HepG2 (cell line): Measurements from ENCODE around the gene PALM3. TPM values are rescaled to one million over a fixed set of nuclear protein-coding genes. Genes with fewer than 3 reads are reported as not detected.

Experiments used
- MEIS2 ChIP-seq: sonication (generic); formaldehyde crosslinking; IDR thresholded peaks from 2 replicates; pipeline ENCODE4 v1.9.0; 2021; ENCODE audit warnings: mild to moderate bottlenecking, missing genetic modification reagents
- SCMH1 ChIP-seq: sonication (generic); formaldehyde crosslinking; IDR thresholded peaks from 2 replicates; pipeline ENCODE4 v1.9.0; 2021; ENCODE audit warnings: missing genetic modification reagents, mild to moderate bottlenecking, borderline replicate concordance
- SMARCC2 ChIP-seq: fragments of 450-650 bp; IDR thresholded peaks from 2 replicates; pipeline ENCODE4 v1.6.1; 2017; ENCODE audit warnings: antibody characterized with exemption, mild to moderate bottlenecking
- ZFP36L1 ChIP-seq: sonication (generic); formaldehyde crosslinking; IDR thresholded peaks from 2 replicates; pipeline ENCODE4 v1.8.0; 2022; ENCODE audit warnings: mild to moderate bottlenecking, missing genetic modification reagents, moderate library complexity
- ZNF207 ChIP-seq: fragments of 450-650 bp; IDR thresholded peaks from 2 replicates; pipeline ENCODE4 v1.6.1; 2016; ENCODE audit warnings: antibody characterized with exemption, borderline replicate concordance
- ZNF292 ChIP-seq: sonication (generic); formaldehyde crosslinking; IDR thresholded peaks from 2 replicates; pipeline ENCODE4 v1.8.1; 2022; ENCODE audit warnings: mild to moderate bottlenecking, low read depth, missing genetic modification reagents, borderline replicate concordance
- ZNF382 ChIP-seq: sonication (generic); formaldehyde crosslinking; IDR thresholded peaks from 2 replicates; pipeline ENCODE4 v1.5.0; 2020; ENCODE audit warnings: missing genetic modification reagents, mild to moderate bottlenecking, borderline replicate concordance
- ZSCAN22 ChIP-seq: sonication (generic); formaldehyde crosslinking; IDR thresholded peaks from 2 replicates; pipeline ENCODE4 v1.4.0; 2020; ENCODE audit warnings: mild to moderate bottlenecking, missing genetic modification reagents
- polyA plus RNA-seq, 8 experiments: library from polyadenylated mRNA; depleted of rRNA in 3 of 8; stranded (reverse) in 7 of 8; unstranded in 1 of 8; fragments of >200 nt; fragmentation: Illumina TruSeq in 4 of 8; extraction: Trizol in 4 of 8; gene quantifications; 2 replicates each; pipeline versions ENCODE4 v1.2.1 to v1.2.3, GENCODE V29; 2011 to 2016; ENCODE audit warnings: low read depth in 4 of 8, missing spikeins in 1 of 8, mixed read lengths in 1 of 8; ENCODE audit not compliant: insufficient read depth in 1 of 8
- total RNA-seq, 5 experiments: library from RNA; depleted of rRNA; stranded (reverse); fragments of >200 nt; fragmentation: Illumina TruSeq; extraction: Trizol; gene quantifications; 2 replicates each; pipeline ENCODE4 v1.2.3, GENCODE V29; 2016; ENCODE audit warnings: low read depth in 1 of 5
- TF ChIP-seq, protein P1 (sequence below): sonication (generic); formaldehyde crosslinking; IDR thresholded peaks from 2 replicates; pipeline ENCODE4 v1.4.0; 2020; ENCODE audit warnings: missing genetic modification reagents
- TF ChIP-seq, protein P2 (sequence below): sonication (generic); formaldehyde crosslinking; IDR thresholded peaks from 2 replicates; pipeline ENCODE4 v1.4.0; 2020; ENCODE audit warnings: missing genetic modification reagents
- TF ChIP-seq, protein P3 (sequence below): sonication (generic); formaldehyde crosslinking; IDR thresholded peaks from 2 replicates; pipeline ENCODE4 v1.8.1; 2022; ENCODE audit warnings: mild to moderate bottlenecking, missing genetic modification reagents
- TF ChIP-seq, protein P4 (sequence below): sonication (generic); formaldehyde crosslinking; IDR thresholded peaks from 2 replicates; pipeline ENCODE4 v1.4.0; 2020; ENCODE audit warnings: mild to moderate bottlenecking, low read depth, missing genetic modification reagents
- TF ChIP-seq, protein P5 (sequence below): sonication (generic); formaldehyde crosslinking; IDR thresholded peaks from 2 replicates; pipeline ENCODE4 v1.5.0; 2020; ENCODE audit warnings: missing genetic modification reagents, mild to moderate bottlenecking, borderline replicate concordance
- TF ChIP-seq, protein P6 (sequence below): sonication (generic); formaldehyde crosslinking; IDR thresholded peaks from 2 replicates; pipeline ENCODE4 v1.4.0; 2020; ENCODE audit warnings: missing genetic modification reagents
- TF ChIP-seq, protein P7 (sequence below): sonication (generic); formaldehyde crosslinking; IDR thresholded peaks from 2 replicates; pipeline ENCODE4 v1.4.0; 2020; ENCODE audit warnings: missing genetic modification reagents, borderline replicate concordance

Gene PALM3
- total and polyA plus RNA-seq, 2 of the 13 experiments (the other 11 are each of a cell fraction or from before 2014, with no cell fraction given), result 0.79 to 2.4 TPM

DNA sequence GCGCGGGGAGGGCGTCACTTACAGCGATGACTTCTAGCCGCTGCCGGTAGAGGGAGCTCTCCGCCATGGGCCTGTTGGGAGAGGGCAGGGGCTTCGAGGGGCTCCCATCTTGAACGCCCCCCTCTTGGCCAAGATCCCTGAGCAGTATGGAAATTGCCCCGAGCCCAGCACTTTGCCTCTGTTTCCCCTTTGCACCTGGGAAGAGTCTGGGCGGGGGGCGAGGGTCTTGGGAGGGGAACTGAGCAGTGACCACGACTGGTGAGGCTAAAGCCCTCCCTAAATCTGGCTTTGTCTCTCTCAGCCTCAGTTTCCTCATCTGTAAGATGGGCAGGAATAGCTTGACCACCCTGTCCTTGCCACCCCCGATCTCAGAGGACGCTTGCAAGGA is 2.8 kb downstream of the PALM3 start (continued):
- TF ChIP-seq, protein P1, sequence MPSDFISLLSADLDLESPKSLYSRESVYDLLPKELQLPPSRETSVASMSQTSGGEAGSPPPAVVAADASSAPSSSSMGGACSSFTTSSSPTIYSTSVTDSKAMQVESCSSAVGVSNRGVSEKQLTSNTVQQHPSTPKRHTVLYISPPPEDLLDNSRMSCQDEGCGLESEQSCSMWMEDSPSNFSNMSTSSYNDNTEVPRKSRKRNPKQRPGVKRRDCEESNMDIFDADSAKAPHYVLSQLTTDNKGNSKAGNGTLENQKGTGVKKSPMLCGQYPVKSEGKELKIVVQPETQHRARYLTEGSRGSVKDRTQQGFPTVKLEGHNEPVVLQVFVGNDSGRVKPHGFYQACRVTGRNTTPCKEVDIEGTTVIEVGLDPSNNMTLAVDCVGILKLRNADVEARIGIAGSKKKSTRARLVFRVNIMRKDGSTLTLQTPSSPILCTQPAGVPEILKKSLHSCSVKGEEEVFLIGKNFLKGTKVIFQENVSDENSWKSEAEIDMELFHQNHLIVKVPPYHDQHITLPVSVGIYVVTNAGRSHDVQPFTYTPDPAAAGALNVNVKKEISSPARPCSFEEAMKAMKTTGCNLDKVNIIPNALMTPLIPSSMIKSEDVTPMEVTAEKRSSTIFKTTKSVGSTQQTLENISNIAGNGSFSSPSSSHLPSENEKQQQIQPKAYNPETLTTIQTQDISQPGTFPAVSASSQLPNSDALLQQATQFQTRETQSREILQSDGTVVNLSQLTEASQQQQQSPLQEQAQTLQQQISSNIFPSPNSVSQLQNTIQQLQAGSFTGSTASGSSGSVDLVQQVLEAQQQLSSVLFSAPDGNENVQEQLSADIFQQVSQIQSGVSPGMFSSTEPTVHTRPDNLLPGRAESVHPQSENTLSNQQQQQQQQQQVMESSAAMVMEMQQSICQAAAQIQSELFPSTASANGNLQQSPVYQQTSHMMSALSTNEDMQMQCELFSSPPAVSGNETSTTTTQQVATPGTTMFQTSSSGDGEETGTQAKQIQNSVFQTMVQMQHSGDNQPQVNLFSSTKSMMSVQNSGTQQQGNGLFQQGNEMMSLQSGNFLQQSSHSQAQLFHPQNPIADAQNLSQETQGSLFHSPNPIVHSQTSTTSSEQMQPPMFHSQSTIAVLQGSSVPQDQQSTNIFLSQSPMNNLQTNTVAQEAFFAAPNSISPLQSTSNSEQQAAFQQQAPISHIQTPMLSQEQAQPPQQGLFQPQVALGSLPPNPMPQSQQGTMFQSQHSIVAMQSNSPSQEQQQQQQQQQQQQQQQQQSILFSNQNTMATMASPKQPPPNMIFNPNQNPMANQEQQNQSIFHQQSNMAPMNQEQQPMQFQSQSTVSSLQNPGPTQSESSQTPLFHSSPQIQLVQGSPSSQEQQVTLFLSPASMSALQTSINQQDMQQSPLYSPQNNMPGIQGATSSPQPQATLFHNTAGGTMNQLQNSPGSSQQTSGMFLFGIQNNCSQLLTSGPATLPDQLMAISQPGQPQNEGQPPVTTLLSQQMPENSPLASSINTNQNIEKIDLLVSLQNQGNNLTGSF (CRISPR knock-in tag), result no peak
- TF ChIP-seq ZFP36L1 (CRISPR knock-in tag), result no peak
- TF ChIP-seq ZNF207, result no peak
- no peak for TF ChIP-seq ZNF382 (CRISPR knock-in tag)
- TF ChIP-seq, protein P2, sequence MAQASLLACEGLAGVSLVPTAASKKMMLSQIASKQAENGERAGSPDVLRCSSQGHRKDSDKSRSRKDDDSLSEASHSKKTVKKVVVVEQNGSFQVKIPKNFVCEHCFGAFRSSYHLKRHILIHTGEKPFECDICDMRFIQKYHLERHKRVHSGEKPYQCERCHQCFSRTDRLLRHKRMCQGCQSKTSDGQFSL (CRISPR knock-in tag), result peak; percentile 2; the same call in 1 of the 2 replicates
- TF ChIP-seq ZNF292 (CRISPR knock-in tag), result no peak
- no peak for TF ChIP-seq MEIS2 (CRISPR knock-in tag)
- no peak for TF ChIP-seq ZSCAN22 (CRISPR knock-in tag)
- TF ChIP-seq, protein P3, sequence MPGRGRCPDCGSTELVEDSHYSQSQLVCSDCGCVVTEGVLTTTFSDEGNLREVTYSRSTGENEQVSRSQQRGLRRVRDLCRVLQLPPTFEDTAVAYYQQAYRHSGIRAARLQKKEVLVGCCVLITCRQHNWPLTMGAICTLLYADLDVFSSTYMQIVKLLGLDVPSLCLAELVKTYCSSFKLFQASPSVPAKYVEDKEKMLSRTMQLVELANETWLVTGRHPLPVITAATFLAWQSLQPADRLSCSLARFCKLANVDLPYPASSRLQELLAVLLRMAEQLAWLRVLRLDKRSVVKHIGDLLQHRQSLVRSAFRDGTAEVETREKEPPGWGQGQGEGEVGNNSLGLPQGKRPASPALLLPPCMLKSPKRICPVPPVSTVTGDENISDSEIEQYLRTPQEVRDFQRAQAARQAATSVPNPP (CRISPR knock-in tag), result no peak
- TF ChIP-seq, protein P4, sequence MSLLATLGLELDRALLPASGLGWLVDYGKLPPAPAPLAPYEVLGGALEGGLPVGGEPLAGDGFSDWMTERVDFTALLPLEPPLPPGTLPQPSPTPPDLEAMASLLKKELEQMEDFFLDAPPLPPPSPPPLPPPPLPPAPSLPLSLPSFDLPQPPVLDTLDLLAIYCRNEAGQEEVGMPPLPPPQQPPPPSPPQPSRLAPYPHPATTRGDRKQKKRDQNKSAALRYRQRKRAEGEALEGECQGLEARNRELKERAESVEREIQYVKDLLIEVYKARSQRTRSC (CRISPR knock-in tag), result no peak
- no peak for TF ChIP-seq SMARCC2
- TF ChIP-seq, protein P5, sequence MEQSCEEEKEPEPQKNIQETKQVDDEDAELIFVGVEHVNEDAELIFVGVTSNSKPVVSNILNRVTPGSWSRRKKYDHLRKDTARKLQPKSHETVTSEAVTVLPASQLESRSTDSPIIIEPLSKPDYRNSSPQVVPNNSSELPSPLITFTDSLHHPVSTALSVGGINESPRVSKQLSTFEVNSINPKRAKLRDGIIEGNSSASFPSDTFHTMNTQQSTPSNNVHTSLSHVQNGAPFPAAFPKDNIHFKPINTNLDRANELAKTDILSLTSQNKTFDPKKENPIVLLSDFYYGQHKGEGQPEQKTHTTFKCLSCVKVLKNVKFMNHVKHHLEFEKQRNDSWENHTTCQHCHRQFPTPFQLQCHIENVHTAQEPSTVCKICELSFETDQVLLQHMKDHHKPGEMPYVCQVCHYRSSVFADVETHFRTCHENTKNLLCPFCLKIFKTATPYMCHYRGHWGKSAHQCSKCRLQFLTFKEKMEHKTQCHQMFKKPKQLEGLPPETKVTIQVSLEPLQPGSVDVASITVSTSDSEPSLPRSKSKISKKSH (CRISPR knock-in tag), result 0 out of 2 replicates have a peak, but pooled peaks have one; percentile 26
- TF ChIP-seq, protein P6, sequence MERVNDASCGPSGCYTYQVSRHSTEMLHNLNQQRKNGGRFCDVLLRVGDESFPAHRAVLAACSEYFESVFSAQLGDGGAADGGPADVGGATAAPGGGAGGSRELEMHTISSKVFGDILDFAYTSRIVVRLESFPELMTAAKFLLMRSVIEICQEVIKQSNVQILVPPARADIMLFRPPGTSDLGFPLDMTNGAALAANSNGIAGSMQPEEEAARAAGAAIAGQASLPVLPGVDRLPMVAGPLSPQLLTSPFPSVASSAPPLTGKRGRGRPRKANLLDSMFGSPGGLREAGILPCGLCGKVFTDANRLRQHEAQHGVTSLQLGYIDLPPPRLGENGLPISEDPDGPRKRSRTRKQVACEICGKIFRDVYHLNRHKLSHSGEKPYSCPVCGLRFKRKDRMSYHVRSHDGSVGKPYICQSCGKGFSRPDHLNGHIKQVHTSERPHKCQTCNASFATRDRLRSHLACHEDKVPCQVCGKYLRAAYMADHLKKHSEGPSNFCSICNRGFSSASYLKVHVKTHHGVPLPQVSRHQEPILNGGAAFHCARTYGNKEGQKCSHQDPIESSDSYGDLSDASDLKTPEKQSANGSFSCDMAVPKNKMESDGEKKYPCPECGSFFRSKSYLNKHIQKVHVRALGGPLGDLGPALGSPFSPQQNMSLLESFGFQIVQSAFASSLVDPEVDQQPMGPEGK (CRISPR knock-in tag), result peak; percentile 46; the same call in 1 of the 2 replicates
- TF ChIP-seq, protein P7, sequence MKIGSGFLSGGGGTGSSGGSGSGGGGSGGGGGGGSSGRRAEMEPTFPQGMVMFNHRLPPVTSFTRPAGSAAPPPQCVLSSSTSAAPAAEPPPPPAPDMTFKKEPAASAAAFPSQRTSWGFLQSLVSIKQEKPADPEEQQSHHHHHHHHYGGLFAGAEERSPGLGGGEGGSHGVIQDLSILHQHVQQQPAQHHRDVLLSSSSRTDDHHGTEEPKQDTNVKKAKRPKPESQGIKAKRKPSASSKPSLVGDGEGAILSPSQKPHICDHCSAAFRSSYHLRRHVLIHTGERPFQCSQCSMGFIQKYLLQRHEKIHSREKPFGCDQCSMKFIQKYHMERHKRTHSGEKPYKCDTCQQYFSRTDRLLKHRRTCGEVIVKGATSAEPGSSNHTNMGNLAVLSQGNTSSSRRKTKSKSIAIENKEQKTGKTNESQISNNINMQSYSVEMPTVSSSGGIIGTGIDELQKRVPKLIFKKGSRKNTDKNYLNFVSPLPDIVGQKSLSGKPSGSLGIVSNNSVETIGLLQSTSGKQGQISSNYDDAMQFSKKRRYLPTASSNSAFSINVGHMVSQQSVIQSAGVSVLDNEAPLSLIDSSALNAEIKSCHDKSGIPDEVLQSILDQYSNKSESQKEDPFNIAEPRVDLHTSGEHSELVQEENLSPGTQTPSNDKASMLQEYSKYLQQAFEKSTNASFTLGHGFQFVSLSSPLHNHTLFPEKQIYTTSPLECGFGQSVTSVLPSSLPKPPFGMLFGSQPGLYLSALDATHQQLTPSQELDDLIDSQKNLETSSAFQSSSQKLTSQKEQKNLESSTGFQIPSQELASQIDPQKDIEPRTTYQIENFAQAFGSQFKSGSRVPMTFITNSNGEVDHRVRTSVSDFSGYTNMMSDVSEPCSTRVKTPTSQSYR, result no peak
- TF ChIP-seq SCMH1 (CRISPR knock-in tag), result no peak
